Measurements from ENCODE around the gene NSRP1.
"Not testable (repeated sequence)": the region's sequence is repeated elsewhere in the genome, so short reads cannot be mapped to it uniquely, and the experiment has no call there.

NSRP1 gene

GRCh38 chr17:30124273-30124796, 7.7 kb downstream of the NSRP1 start:
- no peak for DNase-seq

GRCh38 chr17:30130121-30130520, 13.5 kb downstream of the NSRP1 start:
- no peak for DNase-seq

- DNase-seq = no peak
These were observed 16.0 kb downstream of the NSRP1 start for GRCh38 chr17:30132615-30133014.

GRCh38 chr17:30133197-30133596, 16.6 kb downstream of the NSRP1 start:
- DNase-seq = no peak

GRCh38 chr17:30134551-30134950, 17.9 kb downstream of the NSRP1 start:
- DNase-seq = no peak

- DNase-seq = no peak
These were observed 20.5 kb downstream of the NSRP1 start for GRCh38 chr17:30137158-30137557.

GRCh38 chr17:30147860-30148259, 31.2 kb downstream of the NSRP1 start:
- not testable (repeated sequence) for DNase-seq

GRCh38 chr17:30148376-30148775, 31.8 kb downstream of the NSRP1 start:
- no peak for DNase-seq

- no peak for DNase-seq
These were observed 34.9 kb downstream of the NSRP1 start for GRCh38 chr17:30151471-30151870.

- no peak for DNase-seq
These were observed 36.8 kb downstream of the NSRP1 start for GRCh38 chr17:30153463-30153862.

- no peak for DNase-seq
These were observed 38.8 kb downstream of the NSRP1 start for GRCh38 chr17:30155389-30155788.

- no peak for DNase-seq
These were observed 42.4 kb downstream of the NSRP1 start for GRCh38 chr17:30158896-30159625.

GRCh38 chr17:30160419-30161172, 44.0 kb downstream of the NSRP1 start:
- no peak for DNase-seq

- DNase-seq = no peak
These were observed 45.0 kb downstream of the NSRP1 start for GRCh38 chr17:30161601-30162000.

GRCh38 chr17:30164531-30164930, 47.9 kb downstream of the NSRP1 start:
- no peak for DNase-seq

GRCh38 chr17:30165147-30165546, 48.5 kb downstream of the NSRP1 start:
- no peak for DNase-seq

- no peak for DNase-seq
These were observed 49.3 kb downstream of the NSRP1 start for GRCh38 chr17:30165960-30166359.

- DNase-seq = no peak
These were observed 53.9 kb downstream of the NSRP1 start for GRCh38 chr17:30170415-30170987.

- DNase-seq = no peak
These were observed 55.9 kb downstream of the NSRP1 start for GRCh38 chr17:30172560-30172959.

GRCh38 chr17:30173649-30174048, 57.0 kb downstream of the NSRP1 start:
- no peak for DNase-seq

- DNase-seq = no peak
These were observed 57.9 kb downstream of the NSRP1 start for GRCh38 chr17:30174556-30174955.

GRCh38 chr17:30176855-30177254, 60.2 kb downstream of the NSRP1 start:
- DNase-seq = no peak

- no peak for DNase-seq
These were observed 70.1 kb downstream of the NSRP1 start for GRCh38 chr17:30186761-30187160.

- no peak for DNase-seq
These were observed 71.0 kb downstream of the NSRP1 start for GRCh38 chr17:30187573-30187972.
